OCI-M1 (cell line): ENCODE measurements around the gene ABI3BP.

Experiments used
- DNase-seq: peaks from one replicate; lab custom pipeline; 2025; lab: John Stamatoyannopoulos, UW

ABI3BP gene

DNA sequence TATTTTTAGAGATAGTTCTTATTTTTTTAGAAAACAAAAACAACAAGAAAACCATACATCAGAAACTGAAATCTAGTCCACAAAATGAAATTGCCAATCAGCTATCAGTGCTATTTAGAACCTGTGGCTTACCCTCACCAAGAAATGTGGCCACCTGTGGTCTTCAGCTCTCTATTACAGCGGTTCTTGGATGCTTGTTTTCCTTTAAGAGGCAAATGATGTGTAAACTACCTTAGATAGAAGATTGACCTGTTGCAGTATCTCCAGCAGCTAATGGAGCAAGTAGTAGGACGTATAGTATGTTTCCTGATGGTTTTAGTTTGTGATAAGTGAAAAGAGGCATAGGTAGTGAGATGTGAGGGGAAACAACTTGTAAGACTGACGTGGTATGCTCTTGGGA is 262.7 kb downstream of the ABI3BP start:
- DNase-seq = no peak

DNA sequence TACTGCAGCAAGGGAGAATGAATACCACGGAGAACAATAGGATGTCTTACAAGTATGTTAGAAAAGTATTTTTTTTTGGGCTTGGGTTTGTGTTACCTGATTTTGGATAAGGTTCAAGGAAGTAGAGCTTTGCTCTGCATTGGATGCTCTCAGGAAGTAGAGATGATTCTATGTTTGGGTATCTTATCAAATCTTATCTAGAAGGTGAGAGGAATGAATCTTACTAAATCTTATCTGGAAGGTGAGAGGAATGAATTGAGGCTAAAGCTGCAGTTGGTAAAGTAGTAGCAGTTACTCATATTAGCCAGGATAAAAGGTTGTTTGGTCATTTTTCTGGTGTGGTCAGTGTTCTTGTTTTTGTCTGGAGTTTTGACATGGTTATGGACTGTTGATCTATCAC is 266.5 kb downstream of the ABI3BP start:
- no peak for DNase-seq

DNA sequence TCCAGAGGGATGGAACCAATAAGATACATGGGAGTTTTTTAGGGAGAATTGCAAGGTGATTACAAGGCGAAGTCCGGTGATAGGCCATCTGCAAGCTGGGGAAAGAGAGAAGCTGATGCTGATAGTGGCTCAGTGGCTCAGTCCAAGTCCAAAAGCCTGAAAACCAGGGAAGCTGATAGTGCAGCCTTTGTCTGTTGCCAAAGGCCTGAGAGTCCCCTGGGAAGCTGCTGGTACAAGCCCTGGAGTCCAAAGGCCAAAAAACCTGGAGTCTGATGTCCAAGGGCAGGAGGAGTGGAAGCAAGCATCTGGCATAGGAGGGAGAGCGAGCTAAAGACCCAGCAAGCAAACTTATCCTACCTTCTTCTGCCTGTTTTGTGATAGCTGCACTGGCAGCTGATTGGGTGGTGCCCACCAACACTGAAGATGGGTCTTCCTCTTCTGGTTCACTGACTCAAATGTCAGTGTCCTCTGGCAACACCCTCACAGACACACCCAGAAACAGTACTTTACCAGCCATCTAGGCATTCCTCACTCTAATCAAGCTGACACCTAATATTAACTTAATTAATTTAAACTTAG is 267.2 kb downstream of the ABI3BP start:
- no peak for DNase-seq

DNA sequence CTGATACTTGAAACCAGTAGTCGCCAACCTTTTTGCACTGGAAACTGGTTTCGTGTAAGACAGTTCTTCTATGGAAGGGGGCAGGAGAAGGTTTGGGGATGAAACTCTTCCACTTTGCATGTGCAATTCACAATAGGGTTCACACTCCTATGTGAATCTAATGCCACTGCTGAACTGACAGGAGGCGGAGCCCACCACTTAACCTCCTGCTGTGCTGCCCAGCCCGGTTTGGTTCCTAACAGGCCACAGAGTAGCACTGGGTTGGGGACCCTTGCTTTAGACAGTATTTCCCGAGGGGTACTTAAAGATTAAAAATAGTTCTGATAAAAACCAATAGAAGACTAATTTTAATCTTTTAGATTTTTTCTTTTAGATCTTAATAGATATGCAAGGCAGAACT is 272.8 kb downstream of the ABI3BP start:
- DNase-seq = no peak

DNA sequence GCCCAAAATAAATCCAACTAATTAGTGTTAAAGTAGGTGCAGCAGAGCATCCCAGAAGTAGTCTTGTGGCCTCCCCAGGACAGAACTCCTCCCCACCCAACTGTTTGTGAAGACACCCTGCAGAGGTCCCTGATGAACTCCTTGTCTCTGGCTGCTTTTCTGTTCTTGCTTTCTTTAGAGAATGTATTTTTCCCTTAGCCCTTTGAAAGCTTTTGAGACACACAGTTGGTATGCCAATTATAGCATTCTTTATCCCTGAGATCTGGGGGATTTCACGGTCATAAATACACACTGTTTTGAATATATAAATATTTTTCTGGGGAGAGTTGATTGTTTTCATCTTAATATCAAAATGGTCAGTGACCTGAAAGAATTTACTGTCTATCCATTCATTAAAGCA is 274.1 kb downstream of the ABI3BP start:
- DNase-seq = no peak

DNA sequence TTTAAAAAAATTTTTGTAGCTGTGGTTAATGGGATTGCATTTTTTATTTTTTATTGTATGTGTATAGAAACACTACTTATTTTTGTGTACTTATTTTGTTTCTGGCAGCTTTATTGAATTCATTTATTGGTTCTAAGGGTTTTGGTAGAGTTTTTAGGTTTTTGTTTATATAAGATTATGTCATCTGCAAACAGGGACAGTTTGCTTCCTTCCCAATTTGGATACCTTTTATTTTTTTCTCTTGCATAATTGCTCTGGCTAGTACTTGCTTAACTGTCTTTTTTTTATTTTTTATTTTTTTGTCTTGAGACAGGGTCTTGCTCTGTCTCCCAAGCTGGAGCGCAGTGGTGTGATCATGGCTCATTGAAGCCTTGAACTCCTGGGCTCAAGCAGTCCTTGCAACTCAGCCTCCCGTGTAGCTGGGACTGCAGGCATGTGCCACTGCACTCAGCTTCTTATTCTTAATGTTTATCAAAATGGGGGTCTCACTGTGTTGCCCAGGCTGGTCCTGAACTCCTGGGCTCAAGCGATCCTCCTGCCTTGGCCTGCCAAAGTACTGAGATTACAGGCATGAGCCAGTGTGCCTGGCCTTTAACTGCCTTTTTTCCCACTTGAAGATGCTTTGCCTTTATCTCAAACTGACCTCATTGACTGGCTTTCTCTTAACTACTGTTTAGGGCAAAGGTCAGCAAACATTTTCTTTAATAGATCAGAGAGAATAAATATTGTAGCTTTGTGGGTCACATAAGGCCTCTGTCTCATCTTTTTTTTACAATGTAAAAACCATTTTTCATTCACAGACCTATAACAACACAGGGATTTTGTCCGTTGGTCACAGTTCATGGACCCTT is 275.4 kb downstream of the ABI3BP start:
- no peak for DNase-seq

DNA sequence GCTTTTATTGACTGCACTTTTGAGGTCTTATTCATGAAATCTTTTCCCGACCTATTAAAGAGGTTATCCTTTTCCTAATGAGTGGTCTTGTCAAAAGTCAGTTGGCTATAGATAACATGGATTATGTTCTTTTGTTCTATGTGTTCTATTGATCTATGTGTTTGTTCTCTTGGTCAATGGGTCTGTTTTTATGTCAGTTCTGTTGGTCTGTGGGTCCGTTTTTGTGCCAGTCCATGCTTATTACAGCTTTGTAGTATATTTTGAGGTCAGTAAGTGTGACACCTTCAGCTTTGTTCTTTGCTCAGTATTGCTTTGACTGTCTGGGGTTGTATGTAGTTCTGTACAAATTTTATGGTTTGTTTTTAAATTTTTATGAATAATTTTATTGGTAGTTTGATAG is 276.2 kb downstream of the ABI3BP start:
- no peak for DNase-seq

DNA sequence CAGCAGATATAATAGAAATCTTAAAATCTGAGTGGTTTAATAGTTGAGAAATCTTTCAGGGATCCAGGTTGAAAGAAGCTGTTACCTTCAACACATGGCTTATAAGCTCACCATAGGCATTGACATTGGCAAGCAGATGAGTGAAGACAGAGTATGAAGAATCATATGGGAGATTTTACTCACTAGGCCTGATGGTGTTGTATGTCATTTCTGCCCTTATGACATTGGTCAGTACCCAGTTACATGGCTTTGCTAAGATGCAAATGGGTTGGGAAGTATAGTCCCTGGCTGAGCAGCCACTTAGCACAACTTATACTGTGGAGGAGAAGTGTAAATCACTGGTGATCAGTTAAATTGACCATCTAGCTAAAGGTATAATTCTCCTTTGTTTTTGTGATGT is 278.0 kb downstream of the ABI3BP start:
- DNase-seq = no peak

DNA sequence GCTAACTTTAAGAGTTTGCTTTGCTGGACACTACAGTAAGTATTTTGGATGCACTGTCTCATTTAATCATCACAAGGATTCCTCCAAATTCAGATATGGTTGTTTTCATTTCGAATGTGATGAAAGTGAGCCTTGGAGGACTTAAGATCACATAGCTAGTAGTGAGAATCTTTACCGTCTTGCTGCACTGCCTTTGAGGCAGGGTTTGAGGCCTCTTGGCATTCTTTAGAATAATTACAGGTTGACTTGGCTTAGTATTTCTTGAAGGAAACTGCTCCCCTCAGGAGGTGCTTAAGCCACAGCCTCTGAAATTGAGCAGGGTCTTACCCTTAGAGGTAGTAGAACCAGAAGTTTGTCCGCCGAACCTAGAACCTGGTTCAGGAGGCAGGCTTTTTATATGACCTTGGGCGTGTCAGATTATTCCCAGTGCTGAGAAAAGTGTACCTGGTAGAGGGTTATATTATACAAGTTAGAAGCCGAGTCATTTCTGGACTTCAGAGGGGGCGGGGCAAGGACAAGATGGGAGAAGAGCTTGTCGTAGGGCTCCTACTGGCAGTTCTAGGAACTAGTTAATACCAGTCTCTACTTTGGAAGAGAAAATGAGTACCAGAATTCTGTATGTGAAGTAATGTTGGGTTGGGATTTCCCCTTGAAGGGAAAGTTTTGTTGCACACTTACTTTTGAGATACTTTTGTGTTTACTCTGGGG is 282.8 kb downstream of the ABI3BP start:
- peak; percentile 85 for DNase-seq

DNA sequence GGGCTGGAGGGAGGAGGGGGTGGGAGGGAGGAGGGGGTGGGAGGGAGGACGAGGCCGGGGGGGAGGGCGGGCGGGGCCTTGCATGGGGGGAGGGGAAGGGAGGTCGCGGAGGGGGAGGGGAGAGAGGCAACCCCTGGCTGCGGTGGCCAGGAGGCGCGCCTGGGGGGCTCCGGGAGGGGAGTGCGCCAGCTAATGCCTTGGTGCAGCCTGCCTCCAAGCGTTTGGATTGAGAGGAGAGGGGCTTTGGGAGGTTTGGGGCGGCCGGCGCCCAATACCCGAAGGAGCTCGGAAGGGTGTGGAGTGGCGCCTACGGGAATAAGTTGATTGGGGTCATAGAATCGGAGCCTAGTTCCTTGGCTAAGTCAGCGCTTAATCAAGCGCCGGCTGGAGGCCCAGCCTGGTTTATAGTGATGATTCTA is 283.4 kb downstream of the ABI3BP start:
- DNase-seq = peak; percentile 68

DNA sequence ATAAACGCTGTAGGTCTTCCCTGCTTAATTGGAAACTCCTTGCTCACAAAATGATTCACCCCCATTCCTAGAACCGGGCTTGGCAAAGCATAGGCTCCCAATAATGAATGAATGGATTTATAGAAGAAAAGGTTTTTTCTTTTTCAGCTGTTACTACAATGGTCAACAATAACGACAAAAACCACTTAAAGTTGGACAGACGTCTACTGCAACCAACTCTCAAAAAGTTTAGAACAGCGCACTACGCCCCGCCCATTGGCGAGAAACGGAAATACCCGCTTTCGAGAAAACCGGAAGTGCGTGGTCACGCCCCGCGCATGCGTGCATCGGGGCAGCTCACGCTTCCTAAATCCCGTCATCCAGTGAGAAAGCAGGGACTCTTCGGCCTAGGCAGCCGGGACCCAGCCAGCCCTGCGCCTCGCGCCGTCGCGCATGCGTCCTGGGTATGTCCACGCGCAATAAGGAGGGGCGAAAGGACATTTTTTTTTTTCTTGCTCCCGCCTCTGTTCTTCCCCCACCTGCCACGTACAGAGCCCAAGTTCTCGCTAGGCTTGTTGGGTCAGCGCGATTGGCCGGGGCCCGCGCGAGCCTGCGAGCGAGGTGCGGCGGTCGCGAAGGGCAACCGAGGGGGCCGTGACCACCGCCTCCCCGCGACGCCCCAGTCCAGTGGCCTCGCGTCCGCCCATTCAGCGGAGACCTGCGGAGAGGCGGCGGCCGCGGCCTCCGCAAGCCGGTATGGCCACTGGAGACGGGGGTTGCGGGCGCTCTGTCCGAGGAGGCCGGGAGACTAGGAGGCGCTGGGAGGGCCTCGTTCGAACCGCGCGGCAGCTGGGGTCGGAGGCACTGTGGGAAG is 284.0 kb downstream of the ABI3BP start, which contains the start of gene TFG:
TSS of gene TFG (plus strand) at position 506 of the 853 bp plus-strand sequence. CDS start 4,192 bp downstream, outside the sequence.
- DNase-seq = peak; percentile 99

DNA sequence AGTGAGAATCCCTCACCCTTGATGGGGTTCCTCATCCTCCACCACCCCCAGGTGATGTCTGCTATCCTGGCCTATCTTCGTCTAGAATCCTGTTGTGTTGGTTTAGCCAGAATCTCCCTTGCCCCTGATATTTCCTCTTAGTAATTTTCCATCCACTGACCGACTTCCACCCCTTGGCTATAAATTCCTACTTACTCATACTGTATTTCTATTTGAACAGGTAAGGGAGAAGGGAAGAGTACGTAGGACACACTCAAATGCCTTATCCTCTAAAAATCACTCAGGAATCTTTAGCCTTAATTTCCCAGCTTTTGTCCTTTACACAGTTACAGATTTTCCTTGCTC is 284.6 kb downstream of the ABI3BP start:
- DNase-seq = no peak

DNA sequence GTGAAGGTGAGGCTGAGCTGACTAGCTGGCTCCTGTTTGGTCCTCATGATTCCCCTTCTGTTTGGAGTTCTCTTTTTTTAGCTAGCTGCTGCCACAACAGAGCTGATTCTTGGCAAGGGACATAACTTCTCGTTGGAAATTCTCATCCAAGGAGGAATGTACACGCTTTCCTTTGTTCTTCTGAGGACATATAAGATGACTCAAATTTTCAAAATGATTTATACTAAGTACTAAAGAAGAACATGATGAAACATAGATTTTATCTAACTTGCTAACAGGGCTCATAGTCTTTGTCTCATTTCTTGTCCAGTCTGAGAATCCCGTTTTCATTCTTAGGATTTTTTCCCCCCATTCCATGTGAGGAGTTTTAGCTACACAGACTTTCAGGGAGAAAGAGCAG is 286.9 kb downstream of the ABI3BP start:
- DNase-seq = peak; percentile 27

DNA sequence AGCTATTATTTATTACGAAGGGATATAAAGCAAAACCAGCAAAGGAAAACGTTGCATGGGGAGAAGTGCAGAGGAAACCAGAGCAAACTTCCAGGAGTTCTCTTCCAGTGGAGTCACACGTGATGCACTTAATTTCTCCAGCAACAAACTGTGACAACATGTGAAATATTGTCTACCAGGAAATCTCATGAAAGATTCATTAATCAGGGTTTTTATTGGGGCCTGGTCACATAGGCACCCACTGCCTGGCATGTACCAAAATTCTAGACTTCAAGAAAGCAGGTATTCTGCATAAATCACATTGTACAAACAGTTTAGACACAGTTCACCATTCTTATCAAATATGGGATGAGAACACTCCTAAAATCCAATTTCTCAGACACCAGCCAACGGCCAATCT is 289.4 kb downstream of the ABI3BP start:
- DNase-seq = no peak

DNA sequence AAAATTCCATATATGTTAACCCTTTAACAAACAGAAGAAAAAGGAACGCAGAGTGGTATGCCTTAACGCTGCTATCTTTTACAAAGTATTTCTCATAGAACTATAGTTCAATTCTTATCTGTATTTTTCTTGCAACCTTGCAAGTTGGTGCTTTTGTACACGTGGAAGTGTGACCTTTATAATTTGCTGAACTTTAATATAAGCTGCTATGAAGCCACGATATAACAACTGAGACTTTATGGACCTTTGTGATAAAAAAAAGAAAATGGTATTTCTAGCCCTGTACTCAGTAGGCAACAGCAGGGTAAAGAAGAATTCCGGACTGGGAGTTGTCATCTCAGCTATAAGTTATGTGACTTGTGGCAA is 290.3 kb downstream of the ABI3BP start:
- no peak for DNase-seq

DNA sequence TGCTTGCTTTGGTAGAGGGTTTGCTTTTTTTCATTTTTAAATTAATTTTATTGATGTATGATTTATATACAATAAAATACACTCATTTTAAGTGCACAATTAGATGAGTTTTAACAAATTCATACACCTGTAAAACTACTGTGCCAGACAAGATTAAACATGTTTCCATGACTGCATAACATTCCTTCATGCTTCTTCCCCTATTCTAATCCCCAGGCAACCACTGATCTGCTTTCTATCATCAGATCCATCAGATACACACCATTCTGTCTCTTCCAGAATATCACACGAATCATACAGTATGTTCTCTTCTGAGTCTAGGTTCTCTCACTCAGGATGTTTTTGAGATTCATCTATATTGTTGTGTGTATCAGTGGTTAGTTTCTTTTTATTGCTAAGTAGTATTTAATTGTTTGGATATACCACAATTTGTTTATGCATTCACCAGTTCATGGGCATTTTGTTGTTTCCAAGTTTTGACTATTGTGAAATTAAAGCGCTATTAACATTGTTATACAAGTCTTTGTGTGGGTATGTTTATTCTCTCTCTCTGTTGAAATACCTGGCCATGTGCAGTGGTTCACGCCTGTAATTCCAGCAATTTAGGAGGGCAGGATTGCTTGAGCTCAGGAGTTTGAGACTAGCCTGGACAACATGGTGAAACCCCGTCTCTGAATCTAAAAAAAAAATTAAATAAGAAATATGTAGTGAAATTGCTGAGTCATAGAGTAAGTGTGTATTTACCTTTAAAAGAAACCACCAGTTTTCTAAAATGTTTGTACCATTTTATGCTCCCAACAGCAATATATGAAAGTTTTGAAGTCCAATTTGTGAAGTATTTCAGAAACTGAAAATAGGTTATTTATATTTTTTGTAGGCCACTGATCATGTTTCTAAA is 290.9 kb downstream of the ABI3BP start:
- no peak for DNase-seq

DNA sequence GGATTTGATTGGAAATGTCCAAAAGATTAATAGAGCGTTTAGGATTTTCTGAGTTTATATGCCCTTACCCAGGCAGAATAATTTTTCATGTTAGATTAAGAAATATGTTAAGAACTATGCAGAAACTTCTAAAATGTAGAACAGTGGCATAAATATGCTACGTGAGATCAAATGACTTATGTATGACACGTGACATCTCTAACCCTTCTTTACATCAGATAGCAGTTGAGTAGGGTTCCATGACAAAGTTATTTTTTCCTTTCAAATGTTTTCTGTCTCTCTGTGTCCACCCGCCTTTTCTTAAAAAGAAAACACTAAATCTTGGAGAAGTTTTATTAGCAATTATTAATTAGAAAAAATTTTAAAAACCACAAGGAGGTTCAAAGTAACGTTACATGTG is 292.5 kb downstream of the ABI3BP start:
- DNase-seq = no peak
